K562 (cell line): Measurements from ENCODE around the gene LMLN. TPM values are rescaled to one million over a fixed set of nuclear protein-coding genes. Genes with fewer than 3 reads are reported as not detected.
A peak's percentile ranks its signal among the peaks of the same experiment; 100 is the strongest.

ENCODE experiments used
- CBX2 ChIP-seq: fragments of 200-600 bp; sonication (generic); IDR thresholded peaks from one replicate; pipeline ENCODE4 v1.6.1; 2012; ENCODE audit warnings: mild to moderate bottlenecking, low read length, inconsistent platforms; ENCODE audit not compliant: insufficient read depth, poor library complexity, severe bottlenecking
- CEBPZ ChIP-seq: fragments of 150-350 bp; IDR thresholded peaks from 2 replicates; pipeline ENCODE4 v1.6.1; 2014; ENCODE audit warnings: low read depth, mild to moderate bottlenecking, low read length, borderline replicate concordance
- CHD2 ChIP-seq: IDR thresholded peaks from 2 replicates; pipeline ENCODE4 v1.6.1; 2011; ENCODE audit warnings: low read depth, low read length
- CHD4 ChIP-seq: fragments of 200-600 bp; sonication (generic); IDR thresholded peaks from 3 replicates; pipeline ENCODE4 v1.6.1; 2012; ENCODE audit warnings: low read depth, mild to moderate bottlenecking, mixed read lengths, low read length, inconsistent platforms; ENCODE audit not compliant: insufficient read depth, insufficient replicate concordance, poor library complexity, severe bottlenecking
- ILF3 ChIP-seq: fragments of 450-650 bp; IDR thresholded peaks from 2 replicates; pipeline ENCODE4 v1.6.1; 2018; ENCODE audit warnings: antibody characterized with exemption, mild to moderate bottlenecking, moderate library complexity, borderline replicate concordance
- JUND ChIP-seq, 2 experiments: IDR thresholded peaks; 2 replicates in 1 of 2; 3 replicates in 1 of 2; pipeline ENCODE4 v1.6.1; 2011; ENCODE audit warnings: borderline replicate concordance in 2 of 2, low read depth in 2 of 2, low read length in 2 of 2, improper control_type of control experiment in 1 of 2, missing biosample characterization in 1 of 2, missing genetic modification characterization in 1 of 2, missing genetic modification reagents in 1 of 2
- KLF6 ChIP-seq: fragments of 250-450 bp; sonication (Bioruptor Pico); IDR thresholded peaks from 2 replicates; pipeline ENCODE4 v1.4.0; 2020; ENCODE audit warnings: mild to moderate bottlenecking, moderate library complexity, borderline replicate concordance
- PHF8 ChIP-seq: fragments of 200-600 bp; sonication (generic); IDR thresholded peaks from 2 replicates; pipeline ENCODE4 v1.6.1; 2012; ENCODE audit warnings: mixed run types, mild to moderate bottlenecking, inconsistent platforms, low read length, moderate library complexity, borderline replicate concordance
- RNF2 ChIP-seq: sonication (generic); IDR thresholded peaks from 2 replicates; pipeline ENCODE4 v1.6.1; 2016
- SRSF1 ChIP-seq: fragments of 200-400 bp; formaldehyde crosslinking; IDR thresholded peaks from 2 replicates; pipeline ENCODE4 v1.6.1; 2017; ENCODE audit warnings: mild to moderate bottlenecking, low read depth, low read length, moderate library complexity
- TAL1 ChIP-seq: fragments of 450-650 bp; IDR thresholded peaks from 2 replicates; pipeline ENCODE4 v1.6.1; 2016; ENCODE audit warnings: mild to moderate bottlenecking
- TBL1XR1 ChIP-seq, 2 experiments: IDR thresholded peaks; 2 replicates each; pipeline ENCODE4 v1.6.1; 2012; ENCODE audit warnings: improper control_type of control experiment in 2 of 2, low read length in 2 of 2, mild to moderate bottlenecking in 1 of 2
- TEAD2 ChIP-seq: fragments of 450-650 bp; IDR thresholded peaks from 2 replicates; pipeline ENCODE4 v1.6.1; 2016; ENCODE audit warnings: missing genetic modification characterization, control low read depth, missing compliant biosample characterization
- TFAP4 ChIP-seq: sonication (generic); formaldehyde crosslinking; IDR thresholded peaks from 2 replicates; pipeline ENCODE4 v1.8.0; 2022; ENCODE audit warnings: missing genetic modification reagents, mild to moderate bottlenecking, moderate library complexity, borderline replicate concordance
- YBX1 ChIP-seq: fragments of 450-650 bp; IDR thresholded peaks from 2 replicates; pipeline ENCODE4 v1.7.1; 2016; ENCODE audit warnings: mild to moderate bottlenecking
- ZFP36 ChIP-seq: fragments of 150-350 bp; IDR thresholded peaks from 2 replicates; pipeline ENCODE4 v1.6.1; 2018; ENCODE audit warnings: low read length, low read depth; ENCODE audit not compliant: partially characterized antibody
- ZNF165 ChIP-seq: fragments of 250-450 bp; sonication (Bioruptor Pico); IDR thresholded peaks from 2 replicates; pipeline ENCODE4 v1.4.0; 2020; ENCODE audit warnings: borderline replicate concordance
- ZNF3 ChIP-seq: fragments of 250-450 bp; sonication (Bioruptor Pico); IDR thresholded peaks from 2 replicates; pipeline ENCODE4 v1.5.0; 2021; ENCODE audit warnings: mild to moderate bottlenecking, moderate library complexity
- ZNF436 ChIP-seq: fragments of 250-450, 450-650 bp; sonication (Bioruptor Pico); formaldehyde crosslinking; IDR thresholded peaks from 2 replicates; pipeline ENCODE4 v1.7.0; 2020; ENCODE audit warnings: mild to moderate bottlenecking
- ZNF561 ChIP-seq: fragments of 450-650 bp; formaldehyde crosslinking; conservative IDR thresholded peaks from 2 replicates; pipeline ENCODE4 v1.4.0; 2020; ENCODE audit warnings: mild to moderate bottlenecking, moderate library complexity
- ZNF717 ChIP-seq: fragments of 250-450 bp; sonication (Bioruptor Pico); IDR thresholded peaks from 2 replicates; pipeline ENCODE4 v1.5.0; 2021
- ZNF77 ChIP-seq: fragments of 250-450 bp; sonication (Bioruptor Pico); IDR thresholded peaks from 2 replicates; pipeline ENCODE4 v1.5.0; 2020
- polyA plus RNA-seq, 8 experiments: library from polyadenylated mRNA; depleted of rRNA in 4 of 8; stranded (reverse) in 5 of 8; unstranded in 3 of 8; fragments of >200 nt; fragmentation: Nextera tagmentation in 2 of 8; fragmentation: Illumina TruSeq in 1 of 8; extraction: Ambion mirVana in 2 of 8; extraction: Trizol in 1 of 8; gene quantifications; 2 replicates each; pipeline versions ENCODE4 v1.2.1 to v1.2.3, GENCODE V29; 2011 to 2014; ENCODE audit warnings: inconsistent platforms in 1 of 8, missing spikeins in 1 of 8
- total RNA-seq, 7 experiments: library from RNA; depleted of rRNA in 6 of 7; stranded (reverse); fragments of >200 nt in 6 of 7; fragmentation: Illumina TruSeq in 2 of 7; extraction: Trizol in 2 of 7; gene quantifications; 2 replicates each; pipeline versions ENCODE4 v1.2.1 to v1.2.3, GENCODE V29; 2011 to 2021; ENCODE audit warnings: low replicate concordance in 1 of 7

LMLN gene
- total and polyA plus RNA-seq, 9 of the 15 experiments (the other 6 are each of a cell fraction or from before 2014, with no cell fraction given), result 2.2 to 15.9 (median 6.9) TPM

GRCh38 chr3:198080521-198081384, 120.7 kb downstream of the LMLN start (continued):
- no peak for TF ChIP-seq ZNF717 (CRISPR knock-in tag)
- TF ChIP-seq CEBPZ, result no peak
- no peak for TF ChIP-seq TAL1
- TF ChIP-seq KLF6, result peak; percentile 12; the same call in 1 of the 2 replicates
- no peak for TF ChIP-seq CHD4
- TF ChIP-seq PHF8, result peak; percentile 85
- peak; percentile 70 for TF ChIP-seq ZNF436 (CRISPR knock-in tag)
- peak in 1 of 2 experiments; percentile 9; a peak in 1 of 4 replicates for TF ChIP-seq TBL1XR1 (IDR thresholded peaks at IDR 0.05; ENCODE audit: low read length in 2 of 2)
- TF ChIP-seq ILF3, result 0 out of 2 replicates have a peak, but pooled peaks have one; percentile 67
- TF ChIP-seq CHD2, result no peak
- TF ChIP-seq ZFP36, result peak; percentile 97
- no peak for TF ChIP-seq TEAD2 (tag)
- TF ChIP-seq JUND (IDR thresholded peaks at IDR 0.05; ENCODE audit: borderline replicate concordance, low read depth, low read length), result 0 out of 2 replicates have a peak, but pooled peaks have one; percentile 7
- no peak for TF ChIP-seq JUND (tag; IDR thresholded peaks at IDR 0.05; ENCODE audit: borderline replicate concordance, low read depth, low read length)
- TF ChIP-seq YBX1, result no peak
- TF ChIP-seq TFAP4 (CRISPR knock-in tag), result peak; percentile 66
- 0 out of 2 replicates have a peak, but pooled peaks have one; percentile 32 for TF ChIP-seq SRSF1
- no peak for TF ChIP-seq ZNF3 (CRISPR knock-in tag)
- peak; percentile 78; the same call in 1 of the 2 replicates for TF ChIP-seq RNF2
- TF ChIP-seq ZNF165 (CRISPR knock-in tag), result 0 out of 2 replicates have a peak, but pooled peaks have one; percentile 49
- TF ChIP-seq ZNF561 (CRISPR knock-in tag), result no peak
- no peak for TF ChIP-seq CBX2
- no peak for TF ChIP-seq ZNF77 (CRISPR knock-in tag)
